GM18498 (cell line): ENCODE data around the gene ELFN2.
"Not testable (repeated sequence)": the region's sequence is repeated elsewhere in the genome, so short reads cannot be mapped to it uniquely, and the experiment has no call there.

Source experiments
- ATAC-seq: cut with Tn5 transposase; IDR thresholded peaks from one replicate; pipeline ENCODE4 v1.9.1; 2021; ENCODE audit warnings: mild to moderate bottlenecking, moderate library complexity; ENCODE audit not compliant: unreplicated experiment

ELFN2 gene, protein sequence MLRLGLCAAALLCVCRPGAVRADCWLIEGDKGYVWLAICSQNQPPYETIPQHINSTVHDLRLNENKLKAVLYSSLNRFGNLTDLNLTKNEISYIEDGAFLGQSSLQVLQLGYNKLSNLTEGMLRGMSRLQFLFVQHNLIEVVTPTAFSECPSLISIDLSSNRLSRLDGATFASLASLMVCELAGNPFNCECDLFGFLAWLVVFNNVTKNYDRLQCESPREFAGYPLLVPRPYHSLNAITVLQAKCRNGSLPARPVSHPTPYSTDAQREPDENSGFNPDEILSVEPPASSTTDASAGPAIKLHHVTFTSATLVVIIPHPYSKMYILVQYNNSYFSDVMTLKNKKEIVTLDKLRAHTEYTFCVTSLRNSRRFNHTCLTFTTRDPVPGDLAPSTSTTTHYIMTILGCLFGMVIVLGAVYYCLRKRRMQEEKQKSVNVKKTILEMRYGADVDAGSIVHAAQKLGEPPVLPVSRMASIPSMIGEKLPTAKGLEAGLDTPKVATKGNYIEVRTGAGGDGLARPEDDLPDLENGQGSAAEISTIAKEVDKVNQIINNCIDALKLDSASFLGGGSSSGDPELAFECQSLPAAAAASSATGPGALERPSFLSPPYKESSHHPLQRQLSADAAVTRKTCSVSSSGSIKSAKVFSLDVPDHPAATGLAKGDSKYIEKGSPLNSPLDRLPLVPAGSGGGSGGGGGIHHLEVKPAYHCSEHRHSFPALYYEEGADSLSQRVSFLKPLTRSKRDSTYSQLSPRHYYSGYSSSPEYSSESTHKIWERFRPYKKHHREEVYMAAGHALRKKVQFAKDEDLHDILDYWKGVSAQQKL

DNA sequence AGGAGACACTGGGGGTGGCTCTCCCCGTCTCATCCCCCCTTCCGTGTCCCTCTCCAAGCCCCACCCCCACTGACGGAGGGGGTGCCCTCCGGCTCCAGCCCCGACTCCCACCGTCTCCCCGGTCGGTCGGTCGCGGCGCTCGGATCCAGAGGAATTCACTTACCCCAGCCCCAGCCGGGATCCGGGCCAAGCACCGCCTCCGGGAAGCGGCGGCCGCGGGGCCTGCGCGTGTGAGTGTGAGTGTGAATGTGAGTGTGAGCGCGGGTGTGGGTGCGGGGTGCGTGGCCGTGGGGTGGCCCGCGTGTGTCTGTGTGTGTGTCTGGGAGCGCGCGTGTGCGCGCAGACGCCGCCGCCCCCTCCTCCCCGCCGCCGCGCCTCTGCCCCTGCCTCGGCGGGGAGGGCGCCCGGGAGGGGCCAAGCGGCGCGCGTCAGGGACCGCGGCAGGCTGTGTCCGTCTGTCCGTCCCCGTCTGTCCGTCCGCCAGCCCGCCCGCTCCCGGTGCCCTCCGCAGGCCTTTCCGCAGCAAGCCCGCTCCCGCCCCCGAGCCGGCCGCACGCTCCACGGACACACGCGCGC is at the start of gene ELFN2:
TSS of gene ELFN2 (minus strand) at position 345 of the 576 bp plus-strand sequence. CDS start 51,945 bp downstream, outside the sequence.
- ATAC-seq: no peak

DNA sequence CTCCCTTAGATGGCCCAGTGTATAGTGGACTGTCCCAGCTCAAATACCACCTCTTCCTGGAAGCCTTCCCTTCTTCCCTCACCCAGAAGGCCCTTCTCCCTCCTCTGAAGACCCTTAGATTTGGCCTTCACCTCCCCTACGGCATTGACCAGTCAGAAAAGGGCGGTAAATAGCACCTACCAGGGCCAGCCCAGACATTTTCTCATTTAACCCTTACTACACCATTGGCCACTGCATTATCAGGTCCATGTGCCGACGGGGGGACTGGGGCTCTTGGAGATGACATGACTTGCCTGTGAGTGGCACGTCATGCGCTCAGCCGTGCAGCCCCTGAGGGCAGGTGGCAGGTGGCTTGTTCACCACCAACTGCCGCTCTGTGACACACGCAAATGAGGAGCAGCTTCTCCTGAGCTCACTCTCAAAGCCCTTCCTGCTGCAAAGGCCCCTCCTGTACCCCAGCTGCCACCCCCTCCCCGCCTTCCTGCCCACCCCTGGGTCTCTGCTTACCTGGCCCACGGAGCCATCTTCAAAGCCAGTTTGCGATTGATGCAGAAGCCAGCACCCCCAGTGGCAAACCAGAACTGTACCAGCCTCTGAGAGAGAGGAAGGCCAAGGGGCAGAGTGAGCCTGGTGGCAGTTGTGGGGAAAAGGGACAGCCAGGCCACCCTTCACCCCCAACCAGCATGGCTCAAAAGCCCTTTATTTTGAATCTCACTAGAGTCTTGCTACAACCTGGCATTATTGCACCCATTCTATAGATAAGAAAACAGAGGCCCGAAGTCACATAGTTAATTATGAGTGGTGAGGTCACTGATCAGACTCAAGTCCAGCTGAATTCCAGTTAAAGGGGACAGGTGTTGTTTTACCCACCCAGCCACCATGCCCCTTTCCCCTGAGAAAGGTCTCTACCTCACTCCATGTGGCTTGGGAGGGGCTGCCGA is 49.4 kb upstream of the ELFN2 start:
- ATAC-seq: no peak

DNA sequence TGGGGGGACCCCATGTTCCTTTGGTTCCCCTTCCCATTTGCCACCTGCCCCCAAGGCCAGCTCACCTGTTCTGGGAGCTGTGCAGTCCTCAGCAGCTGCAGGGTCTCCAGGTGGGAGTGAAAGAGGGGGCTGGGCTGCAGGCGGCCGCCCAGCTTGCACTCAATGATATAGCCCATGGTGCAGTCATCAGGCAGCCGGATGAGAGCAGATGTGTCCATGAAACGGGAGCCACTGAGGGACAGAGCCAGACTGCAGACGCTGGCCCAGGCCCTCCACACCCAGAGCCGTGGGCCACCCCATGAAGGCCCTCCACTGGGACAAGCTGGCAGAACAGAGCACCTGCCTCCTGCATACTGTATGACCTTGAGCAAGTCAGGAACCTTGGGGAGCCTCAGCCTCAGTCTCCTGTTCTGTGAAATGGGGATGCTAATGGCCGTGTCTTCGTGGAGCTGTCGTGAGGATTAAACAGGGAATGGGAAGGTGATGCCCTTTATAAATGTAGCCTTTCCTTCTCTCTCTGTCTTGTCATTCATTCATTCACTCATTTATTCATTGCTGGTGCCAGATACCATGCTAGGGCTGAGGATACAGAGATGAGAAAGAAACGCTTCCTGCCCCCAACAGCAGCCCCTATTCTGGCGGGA is 47.3 kb upstream of the ELFN2 start:
- no peak for ATAC-seq

DNA sequence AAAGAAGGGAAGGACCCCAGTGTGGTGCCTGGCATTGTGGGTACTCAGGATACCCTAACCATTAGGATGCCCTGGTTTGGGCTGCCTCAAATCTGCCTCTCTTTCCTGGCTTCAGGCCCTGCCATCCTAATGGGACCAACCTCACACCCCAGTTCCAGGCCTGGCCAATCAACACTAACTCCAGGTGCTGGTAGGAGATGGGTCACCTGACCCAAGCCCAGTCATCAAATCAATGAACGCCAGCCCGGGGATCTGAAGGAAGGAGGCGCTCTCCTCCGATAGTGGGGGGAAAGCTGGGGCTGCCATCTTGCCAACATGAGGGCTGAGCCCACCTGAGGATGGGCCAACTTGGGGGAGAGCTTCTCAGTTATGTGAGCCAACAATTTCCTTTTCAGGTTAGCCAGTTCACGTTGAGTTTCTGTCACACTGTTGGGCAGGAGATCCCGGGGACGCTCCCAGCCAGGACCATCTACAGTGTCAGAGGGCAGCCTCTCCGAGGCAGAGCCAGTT is 46.2 kb upstream of the ELFN2 start:
- ATAC-seq: no peak

DNA sequence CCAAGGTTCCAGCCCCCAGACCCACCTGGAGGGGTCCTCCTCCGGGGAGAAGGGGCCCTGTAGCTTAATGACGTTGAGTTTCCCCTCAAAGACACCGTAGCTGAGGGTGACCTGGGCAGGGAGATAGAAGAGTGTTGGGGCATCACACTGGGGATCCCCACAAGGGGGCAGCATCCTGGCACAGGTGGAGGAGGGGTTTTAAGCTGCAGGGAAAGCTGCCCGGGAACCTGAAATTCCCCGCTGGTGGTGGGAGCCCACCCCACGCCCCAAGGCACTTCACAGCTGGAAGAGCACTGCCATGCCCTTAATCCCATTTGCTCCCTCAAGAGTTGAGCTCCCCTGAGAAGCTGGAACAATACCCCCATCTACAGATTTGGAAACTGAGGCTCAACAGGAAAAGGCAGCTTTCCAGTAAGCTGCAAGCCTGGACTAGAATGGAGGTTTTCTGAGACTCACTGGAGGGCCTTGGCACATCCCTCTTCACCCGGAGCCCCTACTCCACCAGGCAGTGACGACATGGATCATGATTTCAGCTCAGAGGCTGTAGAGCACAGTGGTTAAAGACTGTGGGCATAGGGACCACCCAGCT is 45.2 kb upstream of the ELFN2 start:
- ATAC-seq: no peak

DNA sequence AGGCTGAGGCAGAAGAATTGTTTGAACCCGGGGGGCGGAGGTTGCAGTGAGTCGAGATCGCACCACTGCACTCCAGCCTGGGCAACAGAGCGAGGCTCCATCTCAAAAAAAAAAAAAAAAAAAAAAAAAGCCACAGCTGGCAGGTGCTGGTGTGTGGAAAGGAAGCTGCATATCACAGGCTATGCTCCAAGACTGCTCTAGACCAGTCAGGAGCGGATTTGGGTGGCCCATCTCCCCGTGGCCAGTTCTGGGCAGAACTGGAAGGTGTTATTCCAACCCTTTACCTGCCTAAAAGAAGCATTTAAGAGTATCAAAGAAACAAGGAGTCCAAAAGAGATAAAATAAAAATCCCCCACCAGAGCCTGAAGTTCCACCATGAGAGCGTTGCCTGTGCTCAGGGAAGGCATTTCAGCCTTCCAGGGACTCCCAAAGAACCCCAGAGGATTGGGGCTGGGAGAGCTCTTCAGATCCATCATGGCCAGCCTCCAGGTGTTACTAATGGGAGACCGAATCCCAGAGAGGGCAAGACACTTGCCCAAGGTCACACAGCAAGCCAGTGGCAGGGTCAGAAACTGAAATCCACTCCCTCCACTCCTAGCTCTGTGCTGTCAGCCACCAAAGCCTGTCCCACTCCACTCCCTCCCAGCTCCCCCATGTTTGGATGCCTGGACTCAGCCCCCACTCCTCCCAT is 44.6 kb upstream of the ELFN2 start:
- no peak for ATAC-seq

DNA sequence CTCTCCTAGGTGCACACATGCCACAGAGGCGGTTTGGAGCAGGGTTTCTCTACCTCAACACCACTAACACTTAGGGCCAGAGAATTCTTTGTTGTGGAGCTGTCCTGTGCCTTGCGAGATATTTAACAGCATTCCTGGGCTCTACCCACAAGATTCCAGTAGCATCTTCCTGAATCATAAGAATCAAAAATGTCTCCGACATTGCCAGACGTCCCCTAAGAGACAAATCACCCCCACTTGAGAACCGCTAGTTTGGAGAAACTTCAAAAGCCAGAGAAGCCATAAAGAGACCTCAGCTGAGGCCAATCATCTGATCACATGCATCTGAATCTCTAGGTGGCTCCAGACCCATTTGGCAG is 42.8 kb upstream of the ELFN2 start:
- no peak for ATAC-seq

DNA sequence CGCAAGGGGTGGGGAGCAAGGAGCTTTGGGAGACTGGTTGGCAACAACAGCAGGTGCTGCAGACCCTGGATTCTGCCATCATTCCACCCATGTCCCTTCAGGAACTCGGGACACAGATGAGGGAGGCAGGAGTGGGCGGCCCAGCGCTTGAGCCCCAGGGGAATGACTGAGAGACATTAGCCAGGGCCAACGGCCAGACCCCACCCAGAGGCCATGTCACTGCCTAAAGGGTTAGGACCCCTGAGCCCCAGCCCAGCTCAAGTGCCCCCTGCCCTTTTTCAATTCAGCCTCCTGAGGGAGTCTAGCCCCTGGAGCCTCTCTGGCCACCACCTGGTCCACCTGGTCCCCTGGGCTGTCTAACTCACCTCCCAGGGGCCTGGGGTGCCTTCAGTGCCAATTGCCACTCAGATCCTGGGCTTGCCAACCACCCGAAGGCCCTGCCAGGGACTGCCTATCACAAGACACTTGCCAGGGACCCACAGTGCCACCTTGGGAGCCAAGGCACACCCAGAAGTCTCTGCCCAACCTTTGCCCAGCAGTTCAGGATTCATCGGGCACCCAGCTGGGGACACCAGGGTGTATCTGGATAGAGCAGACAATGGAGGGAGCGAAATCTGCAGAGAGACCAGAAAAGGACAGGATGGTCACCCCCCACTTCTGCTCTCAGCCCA is 42.3 kb upstream of the ELFN2 start:
- no peak for ATAC-seq

DNA sequence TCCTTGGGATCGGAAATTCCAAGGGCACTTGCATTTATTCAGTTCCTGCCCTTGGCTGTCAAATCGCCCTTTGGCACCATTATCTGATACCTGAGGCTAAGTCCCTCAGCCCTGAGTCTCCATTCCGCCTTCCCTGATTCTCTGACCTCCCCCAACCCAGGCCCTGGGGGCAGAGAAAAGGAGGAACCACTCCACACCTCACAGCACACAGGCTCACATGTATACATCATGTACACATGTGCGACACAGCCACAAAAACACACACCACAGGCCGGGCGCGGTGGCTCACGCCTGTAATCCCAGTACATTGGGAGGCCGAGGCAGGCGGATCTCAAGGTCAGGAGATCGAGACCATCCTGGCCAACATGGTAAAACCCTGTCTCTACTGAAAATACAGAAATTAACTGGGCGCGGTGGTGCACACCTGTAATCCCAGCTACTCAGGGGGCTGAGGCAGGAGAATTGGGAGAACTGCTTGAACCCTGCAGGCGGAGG is 41.0 kb upstream of the ELFN2 start:
- ATAC-seq: not testable (repeated sequence)

DNA sequence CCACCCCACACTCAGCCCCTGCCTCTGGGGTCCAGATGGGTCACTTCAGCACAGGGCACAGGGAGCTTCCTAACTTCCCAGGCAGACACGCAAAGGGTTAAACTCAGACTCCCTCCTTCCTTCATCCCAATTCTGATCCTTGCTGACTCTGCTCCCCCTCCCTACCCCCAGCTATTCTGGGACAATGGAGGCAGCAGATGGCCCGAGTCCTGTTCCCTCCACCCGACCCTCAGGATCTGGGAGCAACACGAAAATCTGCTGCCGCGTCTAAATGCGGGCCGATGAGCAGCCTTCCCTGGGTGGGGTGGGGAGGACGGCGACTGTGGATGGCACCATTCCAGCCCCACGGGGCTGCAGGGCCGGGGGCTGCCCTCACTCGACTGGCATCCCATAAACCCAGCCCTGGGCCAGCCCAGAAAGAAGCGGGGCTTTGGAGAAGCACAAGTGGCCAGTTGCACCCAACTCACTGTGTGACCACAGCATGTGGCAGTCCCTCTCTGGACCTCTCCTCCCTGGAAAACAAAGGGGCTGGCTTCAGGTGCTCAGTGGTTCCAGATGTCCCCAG is 40.2 kb upstream of the ELFN2 start:
- no peak for ATAC-seq

DNA sequence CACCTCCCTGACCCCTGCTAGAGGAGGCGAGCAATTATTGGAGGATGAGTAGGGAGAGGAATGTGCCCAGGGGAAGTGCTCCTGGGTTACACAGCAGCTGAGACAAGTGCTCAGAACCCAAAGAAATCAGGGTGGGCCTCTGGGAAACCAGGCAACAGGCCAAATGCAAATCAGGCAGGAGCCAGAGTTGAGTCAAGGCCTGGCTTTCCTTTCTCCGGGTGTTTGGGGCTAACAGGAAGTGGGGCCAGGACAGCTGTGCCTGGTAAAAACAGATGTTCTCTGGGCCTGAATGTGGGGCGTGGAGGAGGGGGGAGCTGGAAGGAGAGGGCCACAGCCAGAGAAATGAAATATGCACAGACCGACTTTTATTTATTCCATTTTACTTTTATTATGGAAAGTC is 36.9 kb upstream of the ELFN2 start:
- no peak for ATAC-seq

DNA sequence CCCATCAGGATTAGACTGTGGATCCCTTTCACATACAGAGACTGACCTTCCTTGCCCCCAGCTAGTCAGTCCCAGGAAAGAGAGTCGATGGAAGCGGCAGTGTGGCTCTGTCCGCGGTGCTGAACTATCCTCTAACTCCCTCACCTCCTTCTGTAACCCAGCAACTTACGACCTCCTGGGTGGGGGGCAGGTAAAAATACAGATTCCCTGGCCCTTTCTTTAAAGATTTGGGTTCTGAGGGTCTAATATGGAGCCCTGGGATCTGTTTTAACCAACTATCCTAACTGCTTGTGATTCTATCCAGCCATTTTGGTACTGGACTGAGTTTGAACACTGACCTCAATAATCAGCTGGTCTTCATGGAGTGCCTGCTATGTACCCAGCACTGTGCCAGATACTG is 35.7 kb upstream of the ELFN2 start:
- ATAC-seq: no peak

DNA sequence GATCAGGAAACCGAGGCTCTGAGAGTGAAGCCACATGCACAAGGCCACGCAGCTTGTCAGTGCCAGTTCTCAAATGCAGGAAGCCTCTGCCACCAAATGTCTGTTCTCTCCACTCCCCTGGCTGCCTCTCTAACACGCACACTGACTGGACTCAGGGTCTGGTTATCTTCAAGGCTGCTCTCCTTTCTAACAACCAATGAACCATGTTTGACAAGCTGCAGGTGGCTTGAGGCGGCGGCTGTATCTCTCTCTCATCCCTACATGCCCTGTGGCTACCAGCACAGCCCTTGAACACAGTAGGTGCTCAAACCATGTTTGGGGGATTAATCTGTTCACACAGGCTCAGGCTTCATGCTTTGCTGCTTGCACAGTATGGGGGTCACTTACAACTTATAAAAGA is 35.2 kb upstream of the ELFN2 start:
- ATAC-seq: no peak

DNA sequence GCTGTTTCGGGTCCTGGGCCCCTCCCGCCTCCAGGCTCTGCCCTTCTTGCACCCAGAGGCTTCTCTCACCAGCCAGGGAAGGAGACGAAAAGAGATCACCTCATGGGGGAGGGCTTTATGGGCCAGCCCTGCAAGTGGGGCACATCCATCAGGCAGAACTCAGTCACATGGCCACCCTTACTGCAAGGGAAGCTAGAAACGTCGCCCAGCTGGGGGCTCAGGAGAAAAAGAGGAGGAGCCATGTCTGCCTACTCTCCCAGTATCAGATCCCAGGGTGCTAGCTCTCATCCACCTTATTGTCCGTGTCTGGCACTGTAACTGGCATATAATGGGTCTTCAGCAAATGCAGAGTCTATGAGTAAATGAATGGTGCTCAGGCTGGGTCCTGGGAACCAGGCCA is 34.7 kb upstream of the ELFN2 start:
- ATAC-seq: no peak

DNA sequence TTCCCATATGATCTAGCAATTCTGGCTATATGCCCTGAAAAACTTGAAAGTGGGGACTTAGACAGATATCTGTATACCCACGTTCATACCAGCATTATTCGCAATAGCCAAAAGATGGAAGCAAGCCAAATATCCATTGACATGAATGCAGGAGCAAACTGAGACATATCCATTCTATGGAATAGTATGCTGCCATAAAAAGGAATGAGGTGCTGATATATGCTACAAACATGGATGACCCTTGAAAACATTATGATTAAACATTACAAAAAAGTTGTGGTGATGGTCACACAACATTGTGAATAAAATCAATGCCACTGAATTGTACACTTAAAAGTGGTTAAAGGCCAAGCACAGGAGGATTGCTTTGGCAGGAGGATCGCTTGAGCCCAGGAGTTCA is 33.4 kb upstream of the ELFN2 start:
- no peak for ATAC-seq

DNA sequence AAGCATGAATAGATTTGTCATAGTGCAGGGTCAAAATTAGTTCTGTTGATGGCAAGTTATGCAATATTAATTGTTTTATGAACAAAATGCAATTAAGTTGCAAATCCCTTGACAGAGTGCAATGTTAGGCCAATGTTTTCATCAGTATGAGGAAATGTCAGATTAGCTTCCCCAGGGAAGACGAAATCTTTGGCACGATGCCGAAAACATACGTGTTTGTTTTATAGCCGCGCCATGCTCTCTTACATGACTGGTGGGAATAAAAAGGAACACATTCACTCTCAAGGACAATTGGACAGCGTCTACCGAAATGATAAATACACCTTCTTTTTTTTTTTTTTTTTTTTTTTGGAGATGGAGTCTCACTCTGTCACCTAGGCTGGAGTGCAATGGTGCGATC is 31.9 kb upstream of the ELFN2 start:
- no peak for ATAC-seq

DNA sequence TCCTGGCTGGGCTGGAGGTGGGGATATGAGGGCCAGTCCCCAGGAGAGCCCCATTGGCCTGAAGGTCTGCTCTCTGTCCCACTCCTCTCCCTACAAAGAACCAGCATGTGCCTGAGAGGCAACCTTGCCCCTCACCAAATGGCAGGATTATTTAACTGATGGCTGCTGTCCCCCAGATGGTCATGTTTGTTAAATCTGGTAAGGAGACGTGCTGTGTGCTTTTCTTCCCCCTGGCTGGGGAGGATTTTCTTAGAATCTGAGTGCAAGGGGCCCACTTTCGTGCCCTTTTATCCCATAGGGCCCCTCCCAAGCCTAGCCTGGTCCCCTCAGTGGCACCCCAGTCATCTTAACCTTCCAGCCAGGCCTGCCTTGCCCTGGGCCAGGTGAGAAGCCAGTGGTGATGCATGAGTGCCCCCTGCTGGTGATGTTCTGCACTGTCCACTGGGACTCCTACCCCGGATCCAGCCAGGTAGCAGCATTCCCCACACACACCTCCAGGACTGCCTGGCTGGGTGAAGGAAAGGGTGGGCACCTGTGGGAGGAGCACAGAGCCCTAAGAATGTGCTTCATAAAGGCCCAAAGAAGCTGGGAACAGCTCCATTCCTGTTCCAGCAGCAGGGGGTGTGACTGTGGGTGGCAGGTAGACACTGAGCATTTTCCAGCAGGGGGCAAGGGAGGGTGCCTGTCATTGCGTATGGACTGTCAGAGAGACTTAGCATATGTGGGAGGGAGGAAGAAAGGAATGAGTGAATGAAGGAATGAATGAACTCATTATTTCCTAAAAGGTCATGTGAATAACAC is 30.0 kb upstream of the ELFN2 start:
- ATAC-seq: no peak
